GM19324 (cell line): ENCODE measurements around the gene KRTAP10-8.
"Not testable (repeated sequence)": the region's sequence is repeated elsewhere in the genome, so short reads cannot be mapped to it uniquely, and the experiment has no call there.

Source experiments
- ATAC-seq: cut with Tn5 transposase; IDR thresholded peaks from one replicate; pipeline ENCODE4 v1.9.1; 2021; ENCODE audit warnings: mild to moderate bottlenecking, moderate library complexity; ENCODE audit not compliant: unreplicated experiment, low FRiP score

Gene KRTAP10-8

GRCh38 chr21:44578371-44579055, 33.4 kb upstream of the KRTAP10-8 start:
- no peak for ATAC-seq

- ATAC-seq = no peak
Observed at GRCh38 chr21:44579056-44579832, 32.6 kb upstream of the KRTAP10-8 start.

- ATAC-seq = no peak
Observed at GRCh38 chr21:44579833-44580144, 32.1 kb upstream of the KRTAP10-8 start.

DNA sequence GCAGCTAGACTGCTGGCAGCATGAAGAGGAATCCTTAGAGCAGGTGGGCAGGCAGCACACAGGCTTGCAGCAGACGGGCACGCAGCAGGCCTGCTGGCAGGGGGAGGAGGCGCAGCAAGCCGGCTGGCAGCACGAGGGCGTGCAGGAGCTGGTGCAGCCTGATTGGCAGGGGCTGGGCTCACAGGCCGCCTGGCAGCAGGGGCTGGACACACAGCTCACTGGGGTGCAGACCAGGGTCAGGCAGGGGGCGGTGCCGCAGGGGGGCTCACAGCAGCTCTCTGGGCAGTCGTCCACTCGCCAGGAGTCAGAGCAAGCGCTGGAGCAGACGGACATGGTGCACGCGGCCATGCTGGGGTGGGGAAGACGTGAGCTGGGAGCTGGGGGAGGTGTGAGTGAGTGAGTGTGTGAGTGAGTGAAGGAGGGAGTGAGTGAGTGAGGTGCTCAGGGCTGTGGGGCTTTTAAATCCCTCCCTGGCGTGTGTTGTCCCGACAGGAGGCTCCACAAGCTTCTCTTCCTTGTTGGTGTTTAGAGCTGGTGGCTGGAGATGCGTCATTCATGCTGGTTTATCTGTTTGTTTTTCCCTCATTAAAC, 31.6 kb upstream of the KRTAP10-8 start, which contains the start of gene KRTAP10-5:
Gene KRTAP10-5, minus strand, starts transcription at position 374 of the 591 bp plus-strand sequence. Its CDS starts 26 bp downstream, at position 348.
- ATAC-seq = not testable (repeated sequence)

- ATAC-seq = no peak
Observed at GRCh38 chr21:44581158-44581557, 30.7 kb upstream of the KRTAP10-8 start.

DNA sequence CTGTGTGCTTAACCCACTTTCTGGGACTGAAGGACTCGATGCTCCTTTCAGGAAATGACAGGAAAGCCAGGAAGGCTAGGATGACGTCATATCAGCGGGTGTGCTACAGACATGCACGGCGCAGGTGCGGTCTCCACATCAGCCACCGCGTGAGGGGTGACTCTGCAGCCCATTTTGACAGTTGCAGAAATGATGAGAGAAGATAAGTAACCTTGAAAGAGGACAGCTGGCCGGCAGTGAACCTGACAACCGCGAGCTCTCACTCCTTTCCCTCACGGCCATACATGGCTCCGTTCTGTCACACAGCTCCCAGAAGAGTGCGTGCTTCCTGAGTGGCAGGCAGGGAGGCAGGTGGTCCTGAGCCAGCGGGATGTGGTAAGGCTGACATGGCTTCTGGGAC, 29.8 kb upstream of the KRTAP10-8 start:
- no peak for ATAC-seq

- no peak for ATAC-seq
Observed at GRCh38 chr21:44583089-44583799, 28.6 kb upstream of the KRTAP10-8 start.

DNA sequence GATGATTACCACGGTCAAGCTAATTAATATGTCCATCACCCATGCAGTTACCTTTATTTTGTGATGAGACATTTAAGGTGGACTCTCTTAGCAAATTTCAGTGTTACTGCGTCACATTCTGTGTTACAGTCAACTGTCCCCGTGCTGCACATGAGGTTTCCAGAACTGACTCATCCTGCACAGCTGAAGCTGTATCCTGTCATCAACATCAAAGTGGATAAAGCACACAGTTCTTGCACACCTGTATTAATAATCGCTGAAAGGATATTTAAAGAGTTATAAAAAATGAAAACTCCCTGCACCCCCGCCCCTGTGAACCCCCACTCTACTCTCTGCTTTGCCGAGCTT, 28.1 kb upstream of the KRTAP10-8 start:
- no peak for ATAC-seq

- ATAC-seq = no peak
Observed at GRCh38 chr21:44585892-44586291, 26.0 kb upstream of the KRTAP10-8 start.

GRCh38 chr21:44589094-44589493, 22.8 kb upstream of the KRTAP10-8 start:
- ATAC-seq = no peak

- no peak for ATAC-seq
Observed at GRCh38 chr21:44589586-44590305, 22.1 kb upstream of the KRTAP10-8 start.

DNA sequence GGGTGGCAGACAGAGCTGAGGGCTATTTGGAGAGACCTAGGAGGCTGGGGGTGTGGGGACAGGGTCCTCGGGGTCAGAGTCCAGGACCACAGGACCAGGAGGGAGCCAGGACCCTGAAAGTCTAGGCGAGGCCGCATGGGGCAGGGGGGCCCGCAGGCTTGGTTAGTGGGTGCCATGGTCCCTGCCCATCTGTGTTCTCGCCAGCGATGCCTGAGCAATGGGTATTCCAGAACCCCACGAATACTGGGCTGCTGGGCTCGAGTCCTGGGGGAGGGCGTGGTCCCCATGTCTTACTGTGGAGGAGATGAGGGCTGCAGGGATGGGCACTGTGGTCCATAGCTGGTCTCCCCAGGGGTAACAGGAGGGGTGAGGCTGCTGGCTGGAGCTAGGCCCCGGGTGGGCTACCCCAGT, 21.6 kb upstream of the KRTAP10-8 start:
- ATAC-seq = no peak

- not testable (repeated sequence) for ATAC-seq
Observed at GRCh38 chr21:44590897-44591800, 20.7 kb upstream of the KRTAP10-8 start.

GRCh38 chr21:44591801-44592130, 20.1 kb upstream of the KRTAP10-8 start:
- ATAC-seq = not testable (repeated sequence)

DNA sequence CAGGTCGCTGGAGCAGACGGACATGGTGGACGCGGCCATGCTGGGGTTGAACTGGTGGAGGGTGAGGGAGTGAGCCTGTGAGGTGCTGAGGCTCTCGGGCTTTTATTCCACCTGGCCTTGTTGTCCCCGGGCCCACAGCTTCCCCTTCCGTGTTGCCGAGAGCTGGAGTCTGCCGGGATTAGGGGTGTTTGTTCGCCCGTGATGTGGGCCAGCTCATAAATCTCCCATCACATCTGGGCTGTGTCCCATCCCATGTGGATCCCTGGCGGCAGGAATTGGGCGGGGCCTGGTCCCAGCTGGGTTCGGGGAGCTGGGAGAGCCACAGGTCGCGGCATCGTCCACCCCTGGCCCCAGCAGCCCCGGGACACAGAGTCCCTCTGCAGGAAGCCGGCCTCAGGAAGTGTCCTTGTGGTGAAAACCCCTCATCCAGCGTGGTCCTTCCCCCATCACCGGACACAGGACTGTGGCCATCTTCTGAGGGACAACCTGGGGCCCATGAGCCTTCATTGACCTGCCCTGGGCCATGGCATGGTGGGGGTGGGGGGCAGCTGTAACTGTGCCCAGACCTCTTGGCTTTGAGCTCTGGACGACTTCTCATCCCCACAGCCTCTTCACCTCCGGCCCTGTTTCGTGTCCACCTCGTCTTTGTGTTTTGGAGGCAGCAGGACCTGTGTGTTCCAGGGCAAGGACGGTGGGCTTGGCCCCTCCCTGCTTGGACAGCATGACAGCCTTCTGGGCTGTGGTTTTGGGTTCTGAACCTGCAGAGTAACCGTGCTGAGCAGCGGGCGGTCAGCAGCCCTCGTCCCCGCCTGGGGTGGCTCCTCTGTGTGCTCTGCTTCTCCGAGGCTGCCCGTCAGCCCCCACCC, 19.2 kb upstream of the KRTAP10-8 start, which contains the start of gene KRTAP10-6:
Gene KRTAP10-6, minus strand, starts transcription at position 60 of the 866 bp plus-strand sequence. Its CDS starts 21 bp downstream, at position 39.
- ATAC-seq = no peak

GRCh38 chr21:44593598-44594405, 18.1 kb upstream of the KRTAP10-8 start:
- ATAC-seq = no peak

DNA sequence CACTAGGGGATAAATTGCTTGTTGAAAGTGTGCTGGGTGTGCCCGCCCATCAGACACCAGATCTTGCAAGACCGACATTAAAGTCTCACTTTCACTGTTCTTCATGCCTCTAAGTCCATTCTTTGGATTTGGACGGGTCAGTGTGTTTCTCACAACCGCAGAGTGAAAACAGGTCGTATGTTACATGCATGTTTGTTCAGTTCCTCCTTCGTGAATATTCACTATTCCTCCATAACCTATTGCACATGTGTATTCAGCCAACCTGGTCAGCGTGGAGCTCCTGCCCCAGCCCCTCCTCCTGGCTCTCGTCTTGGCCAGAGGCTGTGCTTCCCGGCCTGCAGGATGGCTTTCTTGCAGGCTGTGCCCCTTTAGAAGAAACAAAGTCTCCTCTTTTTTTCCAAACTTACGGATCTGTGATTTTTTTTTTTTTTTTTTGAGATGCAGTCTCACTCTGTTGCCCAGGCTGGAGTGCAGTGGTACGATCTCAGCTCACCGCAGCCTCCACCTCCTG, 17.4 kb upstream of the KRTAP10-8 start:
- ATAC-seq = no peak
